ENCODE results near the gene RRBP1.

The RRBP1 gene

GRCh38 chr20:17657079-17657825 is 24.8 kb downstream of the RRBP1 start:
- no peak for ATAC-seq (ENCODE audit: insufficient read depth, low read depth)
- no peaks in the 10 kb centered on the region for H3K4me1 ChIP-seq (ENCODE audit: insufficient read depth, low read length)
- no peaks in the 10 kb centered on the region for H3K27me3 ChIP-seq (ENCODE audit: insufficient read depth, low read length, poor library complexity)
- H2AFZ ChIP-seq (ENCODE audit: low read depth, low read length): no peak overlapping the region
- no peak overlapping the region for H3K4me2 ChIP-seq (ENCODE audit: insufficient read depth, low read length)
- H3K4me3 ChIP-seq (ENCODE audit: low read depth in 1 of 2, low read length in 2 of 2): no peak overlapping the region
- TF ChIP-seq EZH2 (IDR thresholded peaks at IDR 0.05; ENCODE audit: borderline replicate concordance, low read depth, low read length, severe bottlenecking): no peak
- no peak for TF ChIP-seq CTCF (IDR thresholded peaks at IDR 0.05; ENCODE audit: borderline replicate concordance, extremely low read depth, low read length, poor library complexity, severe bottlenecking)
- H3K9me3 ChIP-seq (ENCODE audit: insufficient read depth, low read length, severe bottlenecking): no peaks in the 10 kb centered on the region
- no peak overlapping the region for H3K9ac ChIP-seq (ENCODE audit: low read depth, low read length)
- H3K36me3 ChIP-seq (ENCODE audit: insufficient read depth, low read length): peaks cover 59% of the 10 kb centered on the region
- DNase-seq: no peak
- no peak overlapping the region for H3K27ac ChIP-seq (ENCODE audit: low read length)
- peaks cover 22% of the 10 kb centered on the region; the same call in 1 of the 2 replicates for H4K20me1 ChIP-seq (ENCODE audit: insufficient read depth, low read length)
- H3K79me2 ChIP-seq (ENCODE audit: insufficient read depth, low read length): peaks cover 25% of the 10 kb centered on the region

DNA sequence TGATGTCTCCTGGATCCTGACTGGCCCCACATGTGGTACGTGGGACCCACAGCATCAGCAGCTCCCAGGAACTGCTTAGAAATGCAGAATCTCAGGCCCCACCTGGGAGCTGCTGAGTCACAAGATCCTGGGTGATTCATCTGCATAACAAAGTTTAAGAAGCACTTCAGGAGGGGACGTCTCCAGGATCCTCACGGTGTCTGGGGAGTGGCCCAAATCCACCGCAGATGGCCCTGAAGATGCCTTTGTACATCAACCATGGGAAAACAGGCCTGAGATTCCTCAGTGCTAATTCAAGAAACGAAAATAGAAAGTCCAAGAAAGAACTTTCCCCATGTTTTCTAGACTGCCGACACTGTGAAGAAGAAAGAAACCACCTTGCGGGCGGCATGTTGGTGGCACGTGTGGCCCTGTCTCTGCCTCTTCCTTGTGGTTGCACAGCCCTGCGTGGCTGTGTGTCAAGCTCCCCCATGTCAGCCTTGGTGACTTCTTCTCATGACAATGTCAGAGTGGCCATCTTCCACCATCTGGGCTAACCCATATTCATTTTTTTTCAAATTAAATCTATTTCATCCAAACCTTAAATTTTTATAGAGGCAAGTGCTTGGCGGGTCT is 26.1 kb downstream of the RRBP1 start:
- no peaks in the 10 kb centered on the region for H3K27me3 ChIP-seq (ENCODE audit: insufficient read depth, low read length, poor library complexity)
- H3K4me1 ChIP-seq (ENCODE audit: insufficient read depth, low read length): no peaks in the 10 kb centered on the region
- peaks cover 23% of the 10 kb centered on the region; the same call in 1 of the 2 replicates for H4K20me1 ChIP-seq (ENCODE audit: insufficient read depth, low read length)
- no peaks in the 10 kb centered on the region for H3K9me3 ChIP-seq (ENCODE audit: insufficient read depth, low read length, severe bottlenecking)
- H3K27ac ChIP-seq (ENCODE audit: low read length): no peak overlapping the region
- H3K9ac ChIP-seq (ENCODE audit: low read depth, low read length): no peak overlapping the region
- H3K4me3 ChIP-seq (ENCODE audit: low read depth in 1 of 2, low read length in 2 of 2): no peak overlapping the region
- no peak for TF ChIP-seq EZH2 (IDR thresholded peaks at IDR 0.05; ENCODE audit: borderline replicate concordance, low read depth, low read length, severe bottlenecking)
- no peak for TF ChIP-seq CTCF (IDR thresholded peaks at IDR 0.05; ENCODE audit: borderline replicate concordance, extremely low read depth, low read length, poor library complexity, severe bottlenecking)
- peaks cover 18% of the 10 kb centered on the region for H3K79me2 ChIP-seq (ENCODE audit: insufficient read depth, low read length)
- ATAC-seq (ENCODE audit: insufficient read depth, low read depth) (no peak), DNase-seq (no peak)
- peaks cover 59% of the 10 kb centered on the region for H3K36me3 ChIP-seq (ENCODE audit: insufficient read depth, low read length)
- no peak overlapping the region for H3K4me2 ChIP-seq (ENCODE audit: insufficient read depth, low read length)
- H2AFZ ChIP-seq (ENCODE audit: low read depth, low read length): no peak overlapping the region

DNA sequence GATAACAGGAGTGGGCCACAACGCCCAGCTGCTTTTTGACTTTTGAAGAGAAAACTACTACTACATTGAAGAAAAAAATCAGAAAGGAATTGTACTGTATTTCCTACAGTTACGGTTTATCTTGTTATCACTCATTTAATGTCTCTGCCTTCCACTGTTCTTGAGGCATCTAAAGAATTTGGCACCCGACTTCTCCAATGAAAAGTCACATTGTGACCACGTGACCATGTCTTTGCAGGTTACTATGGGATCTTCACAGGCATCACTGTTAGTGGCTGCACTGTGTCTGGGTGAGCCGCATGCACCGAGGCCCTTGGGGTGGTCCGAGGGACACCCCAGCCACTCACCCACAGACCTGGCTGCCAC is 26.8 kb downstream of the RRBP1 start:
- Histone ChIP-seq H4K20me1 (ENCODE audit: insufficient read depth, low read length) (peaks cover 25% of the 10 kb centered on the region), H3K9me3 (ENCODE audit: insufficient read depth, low read length, severe bottlenecking) (no peaks in the 10 kb centered on the region), H3K27me3 (ENCODE audit: insufficient read depth, low read length, poor library complexity) (no peaks in the 10 kb centered on the region), H3K27ac (ENCODE audit: low read length) (no peak overlapping the region), H3K4me1 (ENCODE audit: insufficient read depth, low read length) (no peaks in the 10 kb centered on the region), H3K4me3 (ENCODE audit: low read depth in 1 of 2, low read length in 2 of 2) (no peak overlapping the region), H2AFZ (ENCODE audit: low read depth, low read length) (no peak overlapping the region), H3K36me3 (ENCODE audit: insufficient read depth, low read length) (peaks cover 59% of the 10 kb centered on the region), H3K79me2 (ENCODE audit: insufficient read depth, low read length) (peaks cover 11% of the 10 kb centered on the region), H3K9ac (ENCODE audit: low read depth, low read length) (no peak overlapping the region), H3K4me2 (ENCODE audit: insufficient read depth, low read length) (no peak overlapping the region)
- ATAC-seq (ENCODE audit: insufficient read depth, low read depth) (no peak), DNase-seq (no peak)
- no peak for TF ChIP-seq CTCF (IDR thresholded peaks at IDR 0.05; ENCODE audit: borderline replicate concordance, extremely low read depth, low read length, poor library complexity, severe bottlenecking)
- no peak for TF ChIP-seq EZH2 (IDR thresholded peaks at IDR 0.05; ENCODE audit: borderline replicate concordance, low read depth, low read length, severe bottlenecking)
